ENCODE measurements around the gene CEP112.

DNA sequence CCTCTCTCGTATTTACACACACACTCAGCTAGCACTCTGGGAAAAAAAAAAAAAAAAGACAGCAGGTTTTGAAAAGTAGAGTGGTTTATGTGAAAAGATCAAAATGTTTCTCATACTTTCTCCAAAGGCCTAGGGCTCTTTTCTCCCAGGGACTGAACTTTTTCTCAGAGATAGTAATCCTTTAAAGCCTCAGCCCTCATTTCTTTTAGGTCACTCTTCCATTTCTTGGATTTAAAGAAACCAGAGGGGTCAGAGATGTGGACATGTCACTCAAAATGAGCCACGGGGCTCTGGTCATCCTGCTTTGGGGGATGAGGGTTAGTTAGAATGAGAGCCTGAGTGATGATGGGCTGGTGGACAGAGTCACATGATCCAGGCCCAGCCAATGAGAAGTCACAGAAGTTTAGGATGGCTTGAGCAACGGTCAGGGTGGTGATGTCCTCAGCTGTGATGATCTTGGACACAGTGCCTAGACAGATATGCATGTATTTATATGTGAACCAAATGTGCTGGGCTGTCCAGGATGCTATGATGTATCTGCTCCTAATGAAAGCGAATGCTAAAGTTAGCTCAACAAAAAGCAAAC, 596.8 kb downstream of the CEP112 start:
- TF ChIP-seq POLR2AphosphoS5 (IDR thresholded peaks at IDR 0.05) (no peak), POLR2A (IDR thresholded peaks at IDR 0.05) (no peak)
- TF ChIP-seq, protein P1, sequence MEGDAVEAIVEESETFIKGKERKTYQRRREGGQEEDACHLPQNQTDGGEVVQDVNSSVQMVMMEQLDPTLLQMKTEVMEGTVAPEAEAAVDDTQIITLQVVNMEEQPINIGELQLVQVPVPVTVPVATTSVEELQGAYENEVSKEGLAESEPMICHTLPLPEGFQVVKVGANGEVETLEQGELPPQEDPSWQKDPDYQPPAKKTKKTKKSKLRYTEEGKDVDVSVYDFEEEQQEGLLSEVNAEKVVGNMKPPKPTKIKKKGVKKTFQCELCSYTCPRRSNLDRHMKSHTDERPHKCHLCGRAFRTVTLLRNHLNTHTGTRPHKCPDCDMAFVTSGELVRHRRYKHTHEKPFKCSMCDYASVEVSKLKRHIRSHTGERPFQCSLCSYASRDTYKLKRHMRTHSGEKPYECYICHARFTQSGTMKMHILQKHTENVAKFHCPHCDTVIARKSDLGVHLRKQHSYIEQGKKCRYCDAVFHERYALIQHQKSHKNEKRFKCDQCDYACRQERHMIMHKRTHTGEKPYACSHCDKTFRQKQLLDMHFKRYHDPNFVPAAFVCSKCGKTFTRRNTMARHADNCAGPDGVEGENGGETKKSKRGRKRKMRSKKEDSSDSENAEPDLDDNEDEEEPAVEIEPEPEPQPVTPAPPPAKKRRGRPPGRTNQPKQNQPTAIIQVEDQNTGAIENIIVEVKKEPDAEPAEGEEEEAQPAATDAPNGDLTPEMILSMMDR (IDR thresholded peaks at IDR 0.05) = no peak
